GM19467 (cell line): Measurements from ENCODE around the gene GFER.
"Not testable (repeated sequence)": the region's sequence is repeated elsewhere in the genome, so short reads cannot be mapped to it uniquely, and the experiment has no call there.

Experiments
- ATAC-seq: cut with Tn5 transposase; IDR thresholded peaks from one replicate; pipeline ENCODE4 v1.9.1; 2021; ENCODE audit warnings: mild to moderate bottlenecking, moderate library complexity; ENCODE audit not compliant: unreplicated experiment

GFER gene

DNA sequence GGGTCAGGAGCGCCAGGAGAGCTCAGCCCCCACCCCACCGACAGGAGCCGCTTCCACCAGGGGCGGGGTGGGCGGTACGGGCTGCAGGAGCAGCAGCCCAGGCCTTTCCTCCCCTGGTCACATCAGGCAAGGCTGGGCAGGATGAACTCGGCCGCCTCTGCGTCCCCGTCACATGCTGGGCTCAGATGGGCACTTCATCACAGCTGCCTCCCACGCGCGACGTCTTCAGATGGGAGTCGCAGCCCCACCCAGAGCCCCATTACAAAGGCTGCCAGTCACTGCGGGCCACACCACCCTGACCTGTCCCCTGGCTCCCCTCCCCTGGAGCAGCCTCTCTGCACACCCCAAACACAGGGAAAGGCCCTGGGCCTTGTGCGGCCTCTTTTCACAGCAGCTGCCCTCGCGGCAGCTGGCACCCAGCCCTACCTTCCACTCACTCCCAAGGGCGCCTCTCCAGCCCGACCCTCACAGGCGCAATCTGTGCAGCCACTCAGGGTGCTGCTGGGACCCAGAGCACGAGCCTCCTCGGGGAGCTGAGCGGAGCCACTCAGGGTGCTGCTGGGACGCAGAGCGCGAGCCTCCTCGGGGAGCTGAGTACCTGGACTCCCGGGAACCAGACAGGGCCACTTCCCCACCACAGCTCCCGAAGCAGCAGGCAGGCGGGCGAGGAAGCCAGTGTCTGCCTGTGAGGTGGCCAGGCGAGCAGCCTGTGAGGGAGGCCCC is 21.0 kb downstream of the GFER start:
- no peak for ATAC-seq

DNA sequence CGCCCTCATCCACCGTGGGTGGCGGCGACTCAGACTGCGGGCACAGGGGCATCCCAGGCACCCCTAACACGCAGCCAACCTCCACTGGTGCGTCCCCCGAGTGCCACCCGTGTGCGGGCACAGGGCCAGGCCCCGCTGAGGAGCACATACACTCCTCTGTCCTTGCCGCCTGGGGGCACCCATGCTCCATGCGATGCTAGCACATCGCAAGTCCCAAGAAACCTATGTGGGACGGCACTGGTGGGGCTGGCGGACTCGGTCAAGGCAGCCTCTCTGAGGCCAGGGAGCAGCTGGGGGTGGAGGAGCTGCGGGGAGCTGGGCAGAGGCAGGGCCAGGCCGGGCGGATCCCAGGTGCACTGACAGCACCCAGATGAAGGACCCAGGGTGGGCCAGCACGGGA is 21.7 kb downstream of the GFER start:
- ATAC-seq: no peak

DNA sequence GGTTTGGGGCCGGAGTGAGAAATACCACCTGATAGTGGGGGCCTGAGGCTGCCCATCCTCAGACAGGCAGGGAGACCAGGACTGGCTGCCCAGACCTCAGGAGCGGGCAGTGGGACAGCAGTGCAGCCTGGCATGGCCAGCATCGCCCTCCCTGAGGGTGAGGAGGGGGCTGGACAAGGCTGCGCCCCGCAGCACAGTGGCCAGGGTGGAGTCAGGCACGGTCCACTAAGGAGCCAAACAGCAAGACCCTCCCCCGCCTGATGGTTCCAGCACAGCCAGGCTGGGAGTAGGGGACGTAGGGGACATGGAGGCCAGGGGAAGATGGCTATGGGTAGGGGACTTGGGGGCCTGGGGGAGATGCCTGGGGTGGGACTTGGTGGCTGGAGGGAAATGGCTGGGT is 22.3 kb downstream of the GFER start:
- no peak for ATAC-seq

DNA sequence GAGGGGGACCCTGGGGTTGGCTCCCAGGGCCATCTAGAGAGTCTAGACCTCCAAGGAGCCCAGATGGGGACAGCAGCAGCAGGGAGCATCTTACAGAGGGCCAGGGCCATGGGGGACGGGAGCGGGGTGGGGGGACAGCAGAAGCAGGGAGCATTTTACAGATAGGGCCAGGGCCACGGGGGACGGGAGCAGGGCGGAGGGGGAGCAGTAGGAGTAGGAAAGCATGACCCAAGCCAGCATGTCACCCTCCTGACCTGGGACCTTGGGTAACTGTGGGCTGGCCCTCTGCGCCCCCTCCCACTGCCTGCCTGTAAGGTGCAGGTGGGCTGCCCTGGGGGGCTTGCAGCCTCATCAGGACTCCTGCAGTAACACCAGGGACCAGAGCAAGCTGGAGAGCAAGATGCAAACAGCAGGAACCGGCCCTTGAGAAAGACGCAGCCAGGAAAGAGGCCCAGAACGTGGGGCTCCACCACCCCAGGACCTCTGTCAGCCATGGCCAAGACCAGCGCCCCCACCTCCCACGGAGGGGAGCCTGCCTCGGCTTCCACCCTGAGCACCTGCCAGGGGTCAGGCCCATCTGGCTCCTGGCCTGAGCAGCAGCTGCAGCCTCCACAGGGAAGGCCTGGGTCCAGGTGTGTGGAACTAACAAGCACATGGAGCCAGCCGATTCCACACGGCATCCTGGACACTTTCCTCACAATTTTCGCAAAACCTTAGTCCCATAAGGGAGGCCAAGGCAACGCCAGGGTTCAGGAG is 23.3 kb downstream of the GFER start:
- no peak for ATAC-seq

DNA sequence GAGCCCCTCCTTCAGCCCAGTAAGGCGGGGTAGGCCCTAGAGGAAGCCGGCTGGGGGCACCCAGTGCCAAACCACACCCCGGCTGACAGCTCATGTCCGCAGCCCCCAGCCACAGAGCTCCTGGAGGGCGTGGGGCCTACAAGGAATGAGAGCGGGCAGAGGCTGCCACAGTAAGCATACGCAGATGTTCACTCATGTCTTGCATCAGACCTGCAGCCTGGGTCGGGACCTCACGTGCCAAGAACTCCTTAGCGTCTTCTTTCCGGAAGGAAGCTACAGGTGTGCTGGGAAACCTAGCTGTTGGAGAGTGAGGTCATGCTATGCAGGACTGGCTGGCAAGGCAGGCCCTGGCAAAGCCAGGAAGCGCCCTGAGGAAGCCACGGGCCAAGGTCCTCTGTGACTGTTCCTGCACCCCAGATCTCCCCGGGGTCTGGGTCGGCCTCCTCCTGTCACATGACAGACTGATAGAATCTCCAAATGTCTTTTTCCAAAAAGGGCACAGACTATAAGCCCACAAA is 24.1 kb downstream of the GFER start:
- ATAC-seq: no peak

DNA sequence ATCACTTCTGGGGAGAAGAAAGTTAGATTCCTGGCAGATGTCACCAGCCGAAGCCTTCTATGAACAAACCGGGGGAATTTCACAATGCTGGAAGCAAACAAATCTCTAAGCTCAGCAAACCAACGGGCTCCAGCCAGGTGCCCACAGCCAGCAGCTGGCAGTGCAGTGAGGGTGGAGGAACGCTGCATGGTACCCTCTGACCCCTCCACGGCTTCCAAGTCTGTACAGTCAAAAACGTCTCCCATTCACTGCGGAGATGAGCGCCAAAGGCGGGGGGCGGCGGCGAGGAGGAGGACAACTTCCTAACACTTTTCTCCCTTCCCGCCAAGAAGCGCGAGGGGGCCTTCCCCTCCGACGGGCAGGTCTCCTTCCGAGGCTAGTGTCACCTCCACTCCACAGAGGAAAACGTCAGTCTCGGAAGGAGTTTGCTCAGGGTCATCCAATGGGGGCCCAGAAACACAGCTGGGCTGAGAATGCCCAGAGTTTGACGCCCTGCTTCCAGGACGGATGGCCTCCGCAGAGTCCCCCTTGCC is 24.7 kb downstream of the GFER start:
- no peak for ATAC-seq

DNA sequence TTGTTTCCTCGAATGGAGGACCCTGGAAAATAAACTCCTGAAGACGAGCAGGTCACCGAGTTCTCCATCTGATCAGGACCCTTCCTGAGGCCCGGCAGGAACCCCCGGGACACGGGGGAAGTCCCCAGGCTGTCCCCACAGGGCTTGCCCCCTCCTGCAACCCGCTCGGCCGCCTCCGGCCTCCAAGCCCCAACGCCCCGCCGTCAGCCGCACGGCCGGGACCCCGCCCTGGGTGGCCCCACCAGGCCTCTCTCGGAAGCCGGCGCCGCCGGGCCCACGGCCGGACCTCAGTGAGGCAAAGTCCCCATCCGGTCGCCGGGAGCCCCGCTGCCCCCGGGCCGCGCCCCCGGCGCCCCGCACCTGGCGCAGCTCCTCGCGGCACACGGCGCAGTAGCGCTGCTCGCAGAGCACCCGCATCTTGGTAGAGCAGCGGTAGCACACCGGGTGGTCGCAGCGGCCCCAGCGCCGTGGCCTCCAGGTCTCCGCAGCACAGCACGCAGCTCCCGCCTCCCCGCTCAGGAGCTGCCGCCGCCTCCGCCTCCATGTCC is 25.2 kb downstream of the GFER start:
- peak; percentile 36 for ATAC-seq

DNA sequence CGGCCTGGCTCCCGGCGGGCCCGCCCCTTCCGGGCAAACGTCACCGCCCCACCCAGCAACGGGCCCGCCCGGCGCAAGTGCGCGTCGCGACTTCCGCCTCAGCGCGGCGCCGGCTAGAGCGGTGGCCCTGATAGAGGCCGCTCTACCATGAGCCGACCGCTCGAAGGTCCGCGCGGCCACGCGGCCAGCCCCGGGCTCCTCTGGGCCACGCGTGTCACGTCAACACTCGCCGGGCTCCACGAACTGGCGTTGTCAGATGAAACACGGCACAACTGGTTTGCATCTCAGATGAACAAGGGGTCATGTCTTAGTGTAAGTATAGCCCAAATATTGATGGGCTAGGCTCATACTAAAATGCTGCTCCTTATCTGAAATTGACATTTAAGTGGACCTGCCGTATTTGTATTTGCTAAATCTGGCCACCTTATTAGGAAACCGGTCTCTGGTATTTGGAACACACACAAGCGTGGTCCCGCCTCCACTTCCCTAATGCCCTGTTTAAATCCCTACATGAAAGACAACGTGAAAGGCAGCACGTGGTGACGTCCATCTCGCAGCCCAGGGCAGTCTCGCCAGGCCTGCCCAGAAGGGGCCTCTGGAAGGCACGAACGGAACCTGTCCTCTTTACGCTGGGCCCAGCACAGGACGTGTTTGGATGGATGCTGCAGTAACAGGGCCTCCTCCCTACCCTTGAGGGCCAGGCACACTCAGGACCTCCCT is 26.0 kb downstream of the GFER start, which contains the start of gene ZNF598:
TSS of gene ZNF598 (minus strand) at position 31 of the 720 bp plus-strand sequence.
- peak; percentile 78 for ATAC-seq

DNA sequence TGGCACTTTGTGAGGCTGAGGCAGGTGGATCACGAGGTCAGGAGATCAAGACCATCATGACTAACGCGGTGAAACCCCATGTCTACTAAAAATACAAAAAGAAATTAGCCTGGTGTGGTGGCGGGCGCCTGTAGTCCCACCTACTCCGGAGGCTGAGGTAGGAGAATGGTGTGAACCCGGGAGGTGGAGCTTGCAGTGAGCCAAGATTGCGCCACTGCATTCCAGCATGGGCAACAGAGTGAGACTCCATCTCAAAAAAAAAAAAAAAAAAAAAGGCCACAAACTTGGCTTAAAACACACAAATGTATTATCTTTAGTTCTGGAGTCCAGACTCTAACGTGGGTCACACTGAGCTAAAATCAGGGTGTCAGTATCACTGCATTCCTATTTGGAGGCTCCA is 27.7 kb downstream of the GFER start:
- ATAC-seq: not testable (repeated sequence)

DNA sequence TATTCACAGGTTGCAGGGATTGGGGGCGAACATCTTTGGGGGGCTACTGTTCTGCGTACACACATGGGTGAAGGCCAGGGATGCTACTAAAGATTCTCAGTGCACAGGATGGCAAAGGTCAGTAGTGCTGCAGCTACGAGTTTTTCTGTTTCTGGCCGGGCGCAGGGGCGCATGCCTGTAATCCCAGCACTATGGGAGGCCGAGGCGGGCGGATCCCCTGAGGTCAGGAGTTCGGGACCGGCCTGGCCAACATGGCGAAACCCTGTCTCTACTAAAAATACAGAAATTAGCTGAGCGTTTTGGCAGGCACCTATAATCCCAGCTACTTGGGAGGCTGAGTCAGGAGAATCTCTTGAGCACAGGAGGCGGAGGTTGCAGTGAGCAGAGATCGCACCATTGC is 29.5 kb downstream of the GFER start:
- no peak for ATAC-seq

DNA sequence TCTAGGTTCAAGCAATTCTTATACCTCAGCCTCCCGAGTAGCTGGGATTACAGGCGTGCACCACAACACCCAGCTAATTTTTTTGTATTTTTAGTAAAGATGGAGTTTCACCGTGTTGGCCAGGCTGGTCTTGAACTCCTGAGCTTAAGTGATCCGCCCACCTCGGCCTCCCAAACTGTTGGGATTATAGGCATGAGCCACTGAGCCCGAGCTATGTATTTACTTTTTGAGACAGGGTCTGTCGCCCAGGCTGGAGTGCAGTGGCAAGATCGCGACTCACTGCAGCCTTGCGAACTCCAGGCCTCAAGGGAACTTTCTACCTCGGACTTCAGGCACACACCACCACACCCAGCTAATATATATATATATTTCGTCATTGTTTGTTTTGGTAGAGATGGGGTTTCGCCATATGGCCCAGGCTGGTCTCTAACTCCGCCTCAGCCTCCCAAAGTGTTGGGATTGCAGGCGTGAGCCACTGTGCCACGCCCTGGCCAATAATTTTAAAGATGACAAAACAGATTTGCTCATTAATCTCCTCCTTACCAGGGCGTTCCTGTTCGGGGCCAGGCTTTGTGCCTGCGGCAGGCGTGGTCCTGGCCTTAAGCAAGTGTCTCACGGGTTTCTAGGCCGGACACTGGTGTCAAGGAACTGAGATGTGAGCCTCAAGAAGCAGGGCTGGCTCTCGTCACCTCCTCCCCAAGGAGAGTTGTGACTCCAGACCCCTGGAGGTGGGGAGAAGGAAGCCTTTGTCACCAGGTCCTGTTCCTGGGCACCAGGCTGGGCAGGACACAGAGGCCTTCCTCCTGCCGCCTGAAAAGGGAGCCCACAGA is 31.3 kb downstream of the GFER start:
- ATAC-seq: no peak

DNA sequence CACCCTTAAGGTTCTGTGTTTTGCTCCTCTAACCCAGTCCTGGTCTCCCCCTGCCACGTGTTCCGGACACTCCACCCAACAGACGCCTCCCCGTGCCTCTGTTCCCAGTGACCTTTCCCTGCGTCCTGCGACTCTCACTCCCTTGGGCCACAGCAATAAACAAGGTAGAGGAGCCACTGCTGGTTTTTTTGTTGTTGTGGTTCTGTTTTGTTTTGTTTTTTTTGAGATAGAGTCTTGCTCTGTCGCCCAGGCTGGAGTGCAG is 31.9 kb downstream of the GFER start:
- ATAC-seq: no peak

DNA sequence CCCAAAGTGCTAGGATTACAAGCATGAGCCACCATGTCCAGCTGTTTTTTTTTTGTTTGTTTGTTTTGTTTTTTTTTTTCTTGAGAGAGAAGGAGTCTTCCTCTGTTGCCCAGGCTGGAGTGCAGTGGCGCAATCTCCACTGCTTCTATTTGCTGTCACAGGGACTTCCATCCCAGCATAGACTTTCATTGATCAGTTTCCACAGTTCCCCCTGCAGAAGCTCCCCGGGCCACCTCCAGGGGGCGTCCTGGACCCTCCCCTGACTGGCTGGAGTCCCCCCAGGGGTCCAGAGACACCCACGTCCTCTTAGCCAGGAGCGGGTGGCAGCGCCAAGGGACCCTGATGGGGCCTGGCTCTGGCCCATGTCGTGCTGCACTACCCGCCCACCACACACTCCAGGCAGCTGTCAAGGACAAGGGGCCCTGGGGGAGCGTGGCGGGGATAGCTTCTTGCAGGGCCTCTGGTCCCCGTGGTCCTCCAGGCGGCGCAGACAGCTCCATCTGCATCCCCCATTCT is 32.5 kb downstream of the GFER start:
- ATAC-seq: no peak

DNA sequence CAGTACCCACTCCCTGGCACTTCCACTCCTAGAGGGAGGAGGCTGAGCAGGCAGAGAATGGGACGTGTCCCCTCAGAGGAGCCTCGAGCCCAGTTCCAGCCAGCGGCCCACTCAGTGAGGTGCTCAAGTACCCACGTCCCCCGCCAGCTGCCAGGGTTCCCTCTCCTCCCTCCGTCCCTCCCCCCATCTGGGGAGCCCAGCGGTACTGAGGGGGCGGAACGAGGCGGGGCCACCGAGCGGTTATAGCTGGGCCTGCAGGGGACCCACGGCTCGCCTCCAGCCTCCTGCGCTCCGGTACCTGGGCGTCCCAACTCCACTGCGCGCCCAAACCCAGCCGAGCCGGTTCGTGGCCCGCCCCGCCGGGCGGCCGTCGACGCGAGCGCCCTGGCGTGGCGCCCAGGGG is 35.5 kb downstream of the GFER start, which contains the start of gene NPW:
TSS of gene NPW (plus strand) at position 268 of the 403 bp plus-strand sequence.
- ATAC-seq: no peak

DNA sequence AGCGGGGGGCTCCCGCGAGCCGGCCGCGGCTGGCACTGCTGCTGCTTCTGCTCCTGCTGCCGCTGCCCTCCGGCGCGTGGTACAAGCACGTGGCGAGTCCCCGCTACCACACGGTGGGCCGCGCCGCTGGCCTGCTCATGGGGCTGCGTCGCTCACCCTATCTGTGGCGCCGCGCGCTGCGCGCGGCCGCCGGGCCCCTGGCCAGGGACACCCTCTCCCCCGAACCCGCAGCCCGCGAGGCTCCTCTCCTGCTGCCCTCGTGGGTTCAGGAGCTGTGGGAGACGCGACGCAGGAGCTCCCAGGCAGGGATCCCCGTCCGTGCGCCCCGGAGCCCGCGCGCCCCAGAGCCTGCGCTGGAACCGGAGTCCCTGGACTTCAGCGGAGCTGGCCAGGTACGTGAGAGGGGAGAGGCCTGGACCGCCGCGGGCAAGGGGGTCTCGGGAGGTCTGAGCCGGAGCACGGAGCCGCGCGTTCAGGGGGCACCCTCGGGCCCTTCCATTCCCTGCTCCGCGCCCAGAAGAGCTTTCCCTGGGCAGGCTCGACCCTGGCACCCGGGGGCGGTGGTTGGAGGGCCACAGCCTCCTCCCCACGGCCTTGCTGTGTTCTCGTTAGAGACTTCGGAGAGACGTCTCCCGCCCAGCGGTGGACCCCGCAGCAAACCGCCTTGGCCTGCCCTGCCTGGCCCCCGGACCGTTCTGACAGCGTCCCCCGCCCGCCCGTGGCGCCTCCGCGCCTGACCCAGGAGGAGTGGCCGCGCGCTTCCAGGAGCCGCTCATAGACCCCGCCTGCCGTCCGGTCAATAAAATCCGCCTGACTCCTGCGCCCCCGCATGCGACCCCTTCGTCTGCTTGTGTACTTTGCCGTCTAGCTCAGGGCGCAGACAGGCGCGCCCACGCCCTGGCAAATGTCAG is 36.2 kb downstream of the GFER start:
- no peak for ATAC-seq

DNA sequence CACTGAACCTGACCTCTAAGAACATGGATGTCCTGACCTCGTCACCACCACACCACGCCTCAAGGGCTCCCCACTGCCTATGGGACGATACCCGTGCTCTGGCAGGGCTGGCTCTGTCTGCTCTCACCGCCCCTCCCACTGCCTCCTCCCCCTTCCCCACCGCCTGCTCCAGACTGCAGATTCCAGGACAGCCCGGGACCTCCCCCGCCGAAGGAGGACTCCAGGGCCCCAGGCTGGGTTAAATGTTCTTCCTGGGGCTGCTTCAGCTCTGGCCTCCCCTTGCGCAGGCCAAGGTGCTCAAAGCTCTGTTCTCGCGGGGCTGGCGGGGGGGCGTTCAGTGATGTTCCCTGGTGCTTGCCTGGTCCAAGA is 38.7 kb downstream of the GFER start:
- ATAC-seq: no peak

DNA sequence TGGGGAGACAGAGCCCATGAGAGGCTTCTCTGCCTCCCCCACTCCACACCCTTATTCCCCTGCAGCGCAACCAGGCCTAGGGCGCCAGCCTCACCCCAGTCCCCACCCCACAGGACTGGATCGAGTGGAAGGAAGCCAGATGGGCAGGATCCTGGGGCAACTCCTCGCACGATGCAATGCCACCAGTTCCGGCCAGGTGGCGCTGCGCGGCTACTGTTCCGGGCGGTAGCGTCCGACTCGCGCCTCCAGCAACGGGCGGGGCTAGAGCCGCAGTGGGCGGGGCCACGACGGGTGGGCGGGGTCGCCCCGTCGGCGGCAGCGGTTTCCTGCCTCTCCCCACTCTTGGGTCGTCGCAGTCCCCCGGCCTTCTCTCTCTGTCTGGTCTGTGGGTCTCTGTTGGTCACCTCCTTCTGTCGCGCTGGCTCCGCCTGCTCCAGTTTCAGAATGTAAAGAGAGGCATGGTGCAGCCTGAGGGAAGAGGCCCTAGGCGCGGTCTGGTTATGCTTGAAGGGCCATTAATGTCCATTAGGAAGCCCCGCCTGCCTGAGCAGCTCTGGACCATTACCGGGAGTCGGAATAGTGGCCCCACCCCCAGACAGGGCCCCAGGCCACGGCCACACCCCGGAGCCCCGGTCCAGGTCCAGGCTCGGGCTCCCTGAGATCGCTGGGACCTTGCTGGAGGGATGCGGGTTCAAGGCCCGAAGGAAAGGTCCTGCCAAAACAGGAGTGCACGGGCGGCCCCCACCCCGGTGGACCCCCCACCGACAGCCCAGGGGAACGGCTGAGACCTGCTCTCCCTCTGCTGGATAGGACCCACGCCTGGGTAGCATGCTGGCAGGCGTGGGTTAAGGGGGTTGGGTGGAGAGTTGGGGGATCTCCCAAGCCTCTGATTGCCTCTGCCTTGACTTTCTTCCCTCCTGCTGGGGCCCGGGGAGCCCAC is 39.4 kb downstream of the GFER start:
- peak; percentile 72 for ATAC-seq

DNA sequence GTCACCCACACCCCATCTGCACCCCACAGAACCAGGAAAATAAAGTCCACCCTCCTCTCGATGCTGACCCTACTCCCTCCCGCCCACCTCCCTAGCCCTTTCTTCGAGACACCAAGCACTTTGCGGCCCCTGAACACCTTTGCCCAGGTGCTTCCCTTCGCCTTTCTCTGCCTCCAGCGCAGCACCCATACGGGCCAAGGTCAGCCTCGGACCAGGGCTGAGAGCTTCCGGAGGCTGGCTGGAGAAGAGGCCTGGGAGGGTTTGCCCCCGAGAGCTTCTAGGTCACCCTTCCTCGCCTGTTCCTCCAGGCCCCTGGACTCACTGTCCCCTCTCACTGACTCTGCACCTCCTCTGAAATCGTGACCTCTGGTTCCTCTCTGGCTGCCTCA is 40.0 kb downstream of the GFER start:
- no peak for ATAC-seq
